CD4-positive, alpha-beta T cell treated with Interferon gamma for 1 hour (primary cell): Measurements from ENCODE around the gene FZR1.
"Not testable (repeated sequence)": the region's sequence is repeated elsewhere in the genome, so short reads cannot be mapped to it uniquely, and the experiment has no call there.

Experiments used
- DNase-seq: peaks from one replicate; pipeline ENCODE4 v3.0.0-alpha.2; 2020

FZR1 gene

GRCh38 chr19:3576696-3577443 lies 70.8 kb downstream of the FZR1 start:
- DNase-seq: no peak

- no peak for DNase-seq
These were observed 71.7 kb downstream of the FZR1 start for GRCh38 chr19:3577723-3578344.

- DNase-seq: no peak
These were observed 72.3 kb downstream of the FZR1 start for GRCh38 chr19:3578390-3578789.

GRCh38 chr19:3580156-3580934 lies 74.2 kb downstream of the FZR1 start:
- no peak for DNase-seq

- not testable (repeated sequence) for DNase-seq
These were observed 75.7 kb downstream of the FZR1 start for GRCh38 chr19:3581792-3582191.

- not testable (repeated sequence) for DNase-seq
These were observed 78.1 kb downstream of the FZR1 start for GRCh38 chr19:3584036-3584802.

GRCh38 chr19:3585301-3586126 lies 79.4 kb downstream of the FZR1 start, which contains the start of gene GIPC3:
Gene GIPC3 (plus strand): TSS chr19:3585478. CDS start chr19:3585598, 120 bp downstream.
- DNase-seq: no peak

- DNase-seq: peak; percentile 22
These were observed 80.1 kb downstream of the FZR1 start for GRCh38 chr19:3586127-3586626.

- no peak for DNase-seq
These were observed 80.7 kb downstream of the FZR1 start for GRCh38 chr19:3586707-3587346.
